K562 (cell line): Measurements from ENCODE around the gene NYAP1. TPM values are rescaled to one million over a fixed set of nuclear protein-coding genes. Genes with fewer than 3 reads are reported as not detected.

Experiments used
- CBX1 ChIP-seq: sonication (generic); IDR thresholded peaks from 2 replicates; pipeline ENCODE4 v1.6.1; 2016; ENCODE audit warnings: antibody characterized with exemption, low read depth, mild to moderate bottlenecking
- DEAF1 ChIP-seq: fragments of 450-650 bp; formaldehyde crosslinking; IDR thresholded peaks from 2 replicates; pipeline ENCODE4 v1.4.0; 2020; ENCODE audit warnings: mild to moderate bottlenecking, moderate library complexity
- ETV1 ChIP-seq: fragments of 450-650 bp; conservative IDR thresholded peaks from 2 replicates; pipeline ENCODE4 v1.6.1; 2016; ENCODE audit warnings: missing genetic modification characterization, control low read depth, low read depth, missing compliant biosample characterization
- HMGXB4 ChIP-seq: sonication (generic); formaldehyde crosslinking; IDR thresholded peaks from 2 replicates; pipeline ENCODE4 v1.8.1; 2023; ENCODE audit warnings: mild to moderate bottlenecking, missing genetic modification reagents
- JUNB ChIP-seq: fragments of 450-650 bp; formaldehyde crosslinking; conservative IDR thresholded peaks from 2 replicates; pipeline ENCODE4 v1.4.0; 2020; ENCODE audit warnings: mild to moderate bottlenecking
- MCM5 ChIP-seq: fragments of 450-650 bp; IDR thresholded peaks from 2 replicates; pipeline ENCODE4 v1.6.1; 2016; ENCODE audit warnings: low read depth
- MEF2D ChIP-seq: conservative IDR thresholded peaks from 2 replicates; pipeline ENCODE4 v1.6.1; 2016; ENCODE audit warnings: low read depth, missing genetic modification characterization, missing compliant biosample characterization
- NFE2L1 ChIP-seq: fragments of 450-650 bp; IDR thresholded peaks from 2 replicates; pipeline ENCODE4 v1.6.1; 2016; ENCODE audit warnings: missing genetic modification characterization, low read depth, mild to moderate bottlenecking, missing compliant biosample characterization, moderate library complexity, borderline replicate concordance
- NKRF ChIP-seq: fragments of 450-650 bp; IDR thresholded peaks from 2 replicates; pipeline ENCODE4 v1.6.1; 2016; ENCODE audit warnings: borderline replicate concordance
- NONO ChIP-seq, 2 experiments: fragments of 200-400 bp in 1 of 2; fragments of 450-650 bp in 1 of 2; formaldehyde crosslinking in 1 of 2; IDR thresholded peaks; 2 replicates each; pipeline ENCODE4 v1.6.1; 2017; ENCODE audit warnings: low read depth in 2 of 2, mild to moderate bottlenecking in 2 of 2, moderate library complexity in 2 of 2, low read length in 1 of 2
- OTX1 ChIP-seq: fragments of 450-650 bp; formaldehyde crosslinking; IDR thresholded peaks from 2 replicates; pipeline ENCODE4 v1.4.0; 2022; ENCODE audit warnings: mild to moderate bottlenecking
- PBX2 ChIP-seq, 2 experiments: IDR thresholded peaks in 1 of 2; conservative IDR thresholded peaks in 1 of 2; 2 replicates each; pipeline ENCODE4 v1.6.1; 2016; ENCODE audit warnings: low read depth in 2 of 2, mild to moderate bottlenecking in 1 of 2, missing compliant biosample characterization in 1 of 2, missing genetic modification characterization in 1 of 2, moderate library complexity in 1 of 2
- RBM22 ChIP-seq: fragments of 200-400 bp; formaldehyde crosslinking; IDR thresholded peaks from 2 replicates; pipeline ENCODE4 v1.6.1; 2018; ENCODE audit warnings: low read length, low read depth; ENCODE audit not compliant: poor library complexity, severe bottlenecking
- RNF219 ChIP-seq: fragments of 250-450 bp; sonication (Bioruptor Pico); IDR thresholded peaks from 2 replicates; pipeline ENCODE4 v1.5.0; 2022; ENCODE audit warnings: mild to moderate bottlenecking
- SMAD4 ChIP-seq: fragments of 250-450 bp; sonication (Bioruptor Pico); conservative IDR thresholded peaks from 2 replicates; pipeline ENCODE4 v1.8.0; 2021; ENCODE audit warnings: inconsistent platforms, mild to moderate bottlenecking, moderate library complexity
- TRIM28 ChIP-seq: fragments of 450-650 bp; IDR thresholded peaks from 2 replicates; pipeline ENCODE4 v1.6.1; 2017
- ZC3H11A ChIP-seq: IDR thresholded peaks from 2 replicates; pipeline ENCODE4 v1.6.1; 2012; ENCODE audit warnings: low read depth, low read length, improper control_type of control experiment
- polyA plus RNA-seq, 8 experiments: library from polyadenylated mRNA; depleted of rRNA in 4 of 8; stranded (reverse) in 5 of 8; unstranded in 3 of 8; fragments of >200 nt; fragmentation: Nextera tagmentation in 2 of 8; fragmentation: Illumina TruSeq in 1 of 8; extraction: Ambion mirVana in 2 of 8; extraction: Trizol in 1 of 8; gene quantifications; 2 replicates each; pipeline versions ENCODE4 v1.2.1 to v1.2.3, GENCODE V29; 2011 to 2014; ENCODE audit warnings: inconsistent platforms in 1 of 8, missing spikeins in 1 of 8
- total RNA-seq, 7 experiments: library from RNA; depleted of rRNA in 6 of 7; stranded (reverse); fragments of >200 nt in 6 of 7; fragmentation: Illumina TruSeq in 2 of 7; extraction: Trizol in 2 of 7; gene quantifications; 2 replicates each; pipeline versions ENCODE4 v1.2.1 to v1.2.3, GENCODE V29; 2011 to 2021; ENCODE audit warnings: low replicate concordance in 1 of 7

The NYAP1 gene
- total and polyA plus RNA-seq, 9 of the 15 experiments (the other 6 are each of a cell fraction or from before 2014, with no cell fraction given): 0.11 to 0.88 (median 0.22) TPM; not detected in 2

GRCh38 chr7:100483090-100483721, 521 bp upstream of the NYAP1 start (continued):
- no peak for TF ChIP-seq PBX2 (CRISPR knock-in tag; IDR thresholded peaks at IDR 0.05; ENCODE audit: low read depth)
- TF ChIP-seq PBX2 (tag; conservative IDR thresholded peaks at IDR 0.05; ENCODE audit: low read depth): no peak
- peak; percentile 88 for TF ChIP-seq SMAD4 (CRISPR knock-in tag)
- no peak for TF ChIP-seq JUNB (CRISPR knock-in tag)
- no peak for TF ChIP-seq ZC3H11A
- no peak for TF ChIP-seq MEF2D (tag)
- TF ChIP-seq RNF219: no peak
- TF ChIP-seq NKRF: peak; percentile 78; the same call in 1 of the 2 replicates
- no peak for TF ChIP-seq CBX1
- TF ChIP-seq NONO (IDR thresholded peaks at IDR 0.05; ENCODE audit: low read depth in 2 of 2, low read length in 1 of 2): peak in 1 of 2 experiments; percentile 93; a peak in 2 of 4 replicates
- TF ChIP-seq TRIM28: no peak
- TF ChIP-seq MCM5: no peak
- no peak for TF ChIP-seq RBM22
- no peak for TF ChIP-seq OTX1
- TF ChIP-seq DEAF1 (CRISPR knock-in tag): peak; percentile 65
- TF ChIP-seq ETV1 (tag): no peak
- TF ChIP-seq HMGXB4 (CRISPR knock-in tag): peak; percentile 89; the same call in 1 of the 2 replicates
- TF ChIP-seq NFE2L1 (tag): no peak
